Measurements from ENCODE around the gene PNPLA7.
"Not testable (repeated sequence)": the region's sequence is repeated elsewhere in the genome, so short reads cannot be mapped to it uniquely, and the experiment has no call there.

The PNPLA7 gene

GRCh38 chr9:137550231-137550621 is at the start of gene PNPLA7:
Gene PNPLA7 (minus strand): TSS chr9:137550402. CDS start chr9:137550197, 205 bp downstream.
- DNase-seq (ENCODE audit: low read depth, low spot score) = no peak

GRCh38 chr9:137598943-137599342 is 48.7 kb upstream of the PNPLA7 start:
- no peak for DNase-seq (ENCODE audit: low read depth, low spot score)

- DNase-seq (ENCODE audit: low read depth, low spot score) = not testable (repeated sequence)
These were observed 46.4 kb upstream of the PNPLA7 start for GRCh38 chr9:137596577-137596976.

GRCh38 chr9:137593176-137593575 is 43.0 kb upstream of the PNPLA7 start:
- DNase-seq (ENCODE audit: low read depth, low spot score) = no peak

GRCh38 chr9:137592767-137593166 is 42.6 kb upstream of the PNPLA7 start:
- DNase-seq (ENCODE audit: low read depth, low spot score) = no peak

GRCh38 chr9:137590469-137591383 is 40.5 kb upstream of the PNPLA7 start, which contains the start of gene ZMYND19:
Gene ZMYND19 (minus strand): TSS chr9:137590512. CDS start chr9:137590263, 249 bp downstream.
- DNase-seq (ENCODE audit: low read depth, low spot score) = peak; percentile 60

GRCh38 chr9:137590123-137590468 is 39.9 kb upstream of the PNPLA7 start:
- DNase-seq (ENCODE audit: low read depth, low spot score) = no peak

GRCh38 chr9:137589441-137590122 is 39.4 kb upstream of the PNPLA7 start:
- DNase-seq (ENCODE audit: low read depth, low spot score) = no peak

GRCh38 chr9:137588891-137589290 is 38.7 kb upstream of the PNPLA7 start:
- no peak for DNase-seq (ENCODE audit: low read depth, low spot score)

GRCh38 chr9:137588311-137588710 is 38.1 kb upstream of the PNPLA7 start:
- no peak for DNase-seq (ENCODE audit: low read depth, low spot score)

- no peak for DNase-seq (ENCODE audit: low read depth, low spot score)
These were observed 36.7 kb upstream of the PNPLA7 start for GRCh38 chr9:137586854-137587253.

GRCh38 chr9:137583957-137584356 is 33.8 kb upstream of the PNPLA7 start:
- no peak for DNase-seq (ENCODE audit: low read depth, low spot score)

- no peak for DNase-seq (ENCODE audit: low read depth, low spot score)
These were observed 33.1 kb upstream of the PNPLA7 start for GRCh38 chr9:137583347-137583746.

GRCh38 chr9:137582286-137582860 is 32.2 kb upstream of the PNPLA7 start:
- no peak for DNase-seq (ENCODE audit: low read depth, low spot score)

- DNase-seq (ENCODE audit: low read depth, low spot score) = no peak
These were observed 31.4 kb upstream of the PNPLA7 start for GRCh38 chr9:137581361-137582285.

GRCh38 chr9:137580954-137581322 is 30.7 kb upstream of the PNPLA7 start:
- no peak for DNase-seq (ENCODE audit: low read depth, low spot score)

GRCh38 chr9:137580209-137580953 is 30.2 kb upstream of the PNPLA7 start:
- DNase-seq (ENCODE audit: low read depth, low spot score) = no peak

- no peak for DNase-seq (ENCODE audit: low read depth, low spot score)
These were observed 29.0 kb upstream of the PNPLA7 start for GRCh38 chr9:137579259-137579604.

- DNase-seq (ENCODE audit: low read depth, low spot score) = peak; percentile 70
These were observed 28.5 kb upstream of the PNPLA7 start, which contains the start of gene DPH7 for GRCh38 chr9:137578518-137579258. Gene DPH7 (minus strand): TSS chr9:137578925. CDS start chr9:137578777, 148 bp downstream.

Measured in smooth muscle cell of the brain vasculature (primary cell).